Measurements from ENCODE around the gene CTU2.

Gene CTU2

DNA sequence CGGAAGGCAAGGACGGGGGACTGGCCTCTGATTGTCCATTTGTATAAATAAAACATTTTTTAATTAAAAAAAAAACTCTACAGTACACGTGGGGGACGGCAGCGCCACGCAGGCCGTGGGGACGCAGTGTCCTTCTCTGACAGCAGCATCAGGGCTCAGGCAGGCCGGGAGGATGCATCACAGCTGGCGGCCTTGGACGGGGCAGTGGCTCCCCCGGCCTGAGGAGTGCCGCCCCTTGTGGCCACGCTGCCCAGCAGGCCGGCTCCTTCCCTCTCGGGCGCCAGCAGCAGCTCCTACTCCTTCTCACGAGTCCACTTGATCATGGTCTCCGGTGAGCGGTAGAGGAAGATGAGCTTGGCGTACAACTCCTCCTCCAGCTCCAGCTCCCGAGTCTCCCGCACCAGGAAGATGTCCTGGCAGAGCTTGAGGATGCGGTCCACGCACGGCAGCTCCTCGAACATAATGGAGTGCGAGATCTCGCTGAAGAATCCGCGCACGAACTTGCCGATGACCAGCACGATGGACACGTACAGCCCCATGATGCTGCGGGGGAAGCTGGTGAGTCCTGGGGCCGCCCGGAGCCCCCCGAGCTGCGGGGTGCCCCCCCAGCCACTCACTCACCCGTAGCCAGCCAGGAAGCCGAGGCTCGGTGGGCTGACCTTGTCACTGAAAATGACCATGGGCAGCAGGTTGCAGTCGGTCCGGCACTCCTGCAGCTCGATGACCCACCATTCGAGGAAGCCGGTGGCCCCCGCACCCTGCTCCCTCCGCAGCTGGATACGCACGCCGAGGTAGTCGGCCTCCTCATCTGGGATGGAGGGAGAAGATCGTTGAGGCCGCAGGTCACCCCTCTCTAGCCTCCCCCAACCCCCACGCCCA is 9.2 kb downstream of the CTU2 start:
- no peak for DNase-seq

DNA sequence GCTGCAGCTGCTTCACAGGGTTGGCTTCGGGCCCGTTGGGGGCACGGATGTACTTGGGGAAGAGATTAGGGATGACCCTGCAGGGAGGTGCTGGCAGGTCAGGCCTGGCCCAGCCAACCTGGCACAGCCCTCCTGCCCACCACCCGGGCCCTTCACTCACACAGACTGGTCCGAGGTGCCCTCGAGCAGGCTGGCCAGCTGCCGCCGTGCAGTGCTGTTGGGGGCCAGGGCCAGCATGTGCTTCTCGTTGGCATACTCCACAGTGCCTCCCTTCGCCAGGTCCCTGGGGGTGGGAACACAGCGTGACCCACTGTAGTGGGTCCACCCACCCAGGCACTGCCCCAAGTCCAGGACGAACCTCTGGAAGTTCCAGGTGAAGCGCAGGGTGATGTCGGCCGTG is 9.9 kb downstream of the CTU2 start:
- no peak for DNase-seq

DNA sequence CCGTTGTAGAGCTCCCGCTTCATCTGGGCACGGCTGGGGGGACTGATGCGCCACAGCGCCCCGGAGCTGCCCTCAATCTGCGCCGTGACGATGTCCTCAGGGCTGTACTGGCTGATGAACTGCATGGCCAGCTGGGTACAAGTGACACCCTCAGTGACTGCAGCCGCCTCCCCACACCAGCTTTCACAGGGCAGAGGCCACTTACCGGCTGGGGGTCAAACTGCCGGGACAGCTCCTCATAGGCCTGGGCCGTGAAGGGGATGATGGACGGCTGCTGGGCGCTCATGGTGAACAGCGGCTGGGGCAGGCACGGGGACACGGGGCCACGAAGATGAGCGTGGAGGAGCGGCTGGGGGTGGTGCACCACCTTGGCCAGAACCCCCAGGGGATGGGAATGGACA is 10.3 kb downstream of the CTU2 start:
- DNase-seq: no peak

DNA sequence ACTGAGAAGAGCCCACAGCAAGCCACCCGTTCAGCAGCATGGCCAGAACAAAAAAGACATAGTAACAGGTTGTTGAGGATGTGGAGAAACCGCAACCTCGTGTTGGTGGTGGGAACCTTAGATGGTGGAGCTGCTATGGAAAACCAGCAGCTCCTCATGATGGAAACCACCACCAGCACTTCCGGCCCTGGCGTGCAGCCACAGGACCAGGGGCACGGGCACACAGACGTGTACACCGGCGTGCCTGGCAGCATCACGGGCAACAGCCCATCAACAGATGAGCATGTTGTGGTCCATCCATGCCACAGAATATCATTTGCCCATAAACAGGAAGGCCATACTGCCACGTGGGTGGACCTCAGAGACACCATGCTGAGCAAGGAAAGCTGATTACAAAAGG is 11.9 kb downstream of the CTU2 start:
- no peak for DNase-seq

DNA sequence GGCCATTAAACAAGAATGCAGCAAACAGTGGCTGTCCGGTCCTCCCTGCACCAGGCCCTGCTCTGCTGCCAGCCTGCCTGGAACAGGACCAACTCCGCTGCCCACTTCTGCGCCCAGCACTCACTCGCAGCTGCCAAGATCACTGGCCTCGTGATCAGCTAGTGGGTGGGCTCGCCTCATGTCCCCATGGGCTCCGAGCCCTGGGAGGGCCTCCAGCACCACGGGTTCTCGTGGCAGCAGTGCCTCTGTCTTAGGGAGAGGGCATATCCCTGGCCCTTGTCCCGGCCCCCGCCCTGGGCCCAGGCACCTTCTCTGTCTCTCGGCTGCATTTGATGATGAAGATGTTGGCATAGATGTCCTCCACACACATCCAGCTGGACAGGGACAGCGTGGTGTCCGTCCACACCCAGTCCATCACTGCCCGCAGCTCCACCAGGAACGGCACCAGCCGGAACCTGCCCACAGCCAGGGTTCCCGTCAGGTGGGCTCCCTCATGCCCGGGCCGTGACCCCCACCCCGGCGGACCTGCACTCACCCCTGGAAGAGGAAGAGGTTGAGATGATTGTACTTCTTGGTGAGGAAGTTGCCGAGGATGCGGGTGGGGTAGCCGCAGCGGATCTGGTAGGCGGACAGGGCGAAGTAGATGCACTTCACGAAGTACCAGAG is 13.1 kb downstream of the CTU2 start:
- no peak for DNase-seq

DNA sequence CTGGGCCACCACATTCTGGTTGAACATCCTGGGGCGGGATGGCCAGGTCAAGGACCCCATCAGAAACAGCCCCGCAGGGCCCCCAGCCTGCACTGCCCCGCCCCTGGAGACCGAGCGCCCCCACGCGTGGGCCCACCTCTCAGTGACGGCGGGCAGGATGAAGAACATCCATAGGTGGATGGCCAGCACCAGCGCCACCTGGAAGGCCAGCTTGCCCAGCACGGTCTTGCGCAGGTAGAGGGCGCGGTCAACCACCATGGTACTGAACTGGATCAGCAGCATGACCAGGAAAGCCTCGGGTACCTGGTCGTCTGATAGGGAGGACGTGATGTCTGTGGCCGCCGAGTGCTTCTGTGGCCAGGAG is 13.6 kb downstream of the CTU2 start:
- DNase-seq: no peak

DNA sequence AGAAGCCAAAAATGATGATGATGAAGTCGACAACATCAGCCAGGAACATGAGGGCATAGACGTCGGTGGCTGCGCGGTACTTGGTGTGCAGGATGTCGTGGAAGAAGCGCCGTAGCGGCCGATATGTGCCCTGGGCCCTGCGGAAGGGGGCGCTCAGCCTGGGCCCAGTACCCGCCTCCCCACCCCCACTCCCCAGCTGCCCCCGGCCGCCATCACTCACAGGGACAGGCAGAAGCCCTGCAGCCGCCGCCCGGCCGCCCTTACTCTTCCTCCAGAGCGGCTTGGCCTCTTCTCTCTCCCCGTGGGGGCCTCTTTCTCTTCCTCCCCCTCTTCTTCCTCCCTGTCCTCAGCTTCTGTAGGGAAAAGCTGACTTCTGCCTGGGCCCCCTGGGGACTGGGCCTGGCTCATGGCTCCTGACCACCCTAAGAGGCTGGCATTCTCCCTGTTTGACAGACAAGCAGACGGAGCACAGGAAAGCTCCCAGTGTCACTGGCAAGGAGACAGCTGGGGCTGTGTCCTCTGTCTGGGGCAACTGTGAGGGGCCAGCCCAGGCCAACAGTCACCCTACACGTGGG is 14.2 kb downstream of the CTU2 start:
- no peak for DNase-seq

DNA sequence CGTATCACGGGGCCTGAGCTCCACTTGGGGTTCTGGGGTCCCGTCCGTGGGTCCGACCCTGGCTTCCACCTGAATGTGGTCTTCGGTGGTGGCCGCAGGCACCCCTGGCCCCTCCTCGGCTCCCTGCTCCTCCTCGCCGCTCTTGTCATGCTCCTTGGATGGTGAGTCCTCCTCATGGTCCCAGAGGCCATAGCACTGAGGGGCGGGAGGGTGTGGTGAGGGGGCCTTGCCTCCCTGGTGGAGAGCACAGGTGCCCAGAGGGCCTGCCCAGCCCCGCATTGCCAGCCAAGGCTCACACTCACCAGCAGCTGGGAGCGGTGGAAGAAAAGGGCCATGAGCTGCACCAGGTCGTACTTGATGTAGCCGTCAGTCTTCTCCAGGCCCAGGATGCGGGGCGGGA is 14.9 kb downstream of the CTU2 start:
- DNase-seq: no peak

DNA sequence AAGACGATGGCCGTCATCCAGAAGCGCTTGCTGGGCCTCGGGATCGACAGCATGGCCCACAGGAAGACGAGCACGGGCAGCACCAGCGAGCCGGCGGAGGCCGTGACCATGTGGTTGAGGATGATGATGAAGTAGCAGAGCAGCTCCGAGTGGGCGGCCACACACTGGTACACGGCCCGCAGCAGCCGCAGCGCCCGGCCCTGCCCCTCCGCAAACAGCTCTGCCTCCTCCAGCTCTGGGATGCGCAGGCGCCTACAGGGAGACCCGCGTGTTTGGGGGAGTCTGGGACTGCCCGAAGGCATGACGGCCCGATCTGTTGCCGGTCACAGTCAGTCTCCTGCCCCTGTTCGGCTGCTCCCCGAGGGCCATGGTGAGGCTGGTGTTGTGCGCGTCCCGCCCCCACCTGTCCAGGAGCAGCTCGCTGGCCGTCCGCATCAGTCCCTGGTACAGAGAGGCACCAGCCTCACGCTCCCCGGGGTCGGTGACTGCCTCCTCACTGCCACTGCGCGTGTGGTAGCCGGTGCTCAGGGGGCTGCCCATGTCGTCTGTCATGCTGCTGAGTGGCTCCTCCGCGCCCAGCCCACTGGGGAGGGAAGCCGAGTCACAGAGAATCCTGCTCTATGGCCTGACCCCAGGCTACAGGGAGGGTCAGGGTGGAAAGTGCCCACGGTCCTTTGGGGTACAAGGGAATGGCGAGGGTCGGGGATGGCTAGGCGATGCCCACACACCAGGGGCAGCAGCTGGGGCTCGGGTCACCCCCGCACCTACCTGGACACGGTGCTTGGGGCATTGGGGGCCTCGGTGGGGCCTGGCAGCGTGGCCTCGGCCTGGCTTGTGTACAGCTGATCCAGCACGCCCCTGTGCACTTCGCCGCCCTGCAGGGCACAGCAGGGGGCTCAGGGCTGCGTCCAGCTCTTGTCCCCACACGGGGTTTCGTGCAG is 15.8 kb downstream of the CTU2 start:
- DNase-seq: no peak

DNA sequence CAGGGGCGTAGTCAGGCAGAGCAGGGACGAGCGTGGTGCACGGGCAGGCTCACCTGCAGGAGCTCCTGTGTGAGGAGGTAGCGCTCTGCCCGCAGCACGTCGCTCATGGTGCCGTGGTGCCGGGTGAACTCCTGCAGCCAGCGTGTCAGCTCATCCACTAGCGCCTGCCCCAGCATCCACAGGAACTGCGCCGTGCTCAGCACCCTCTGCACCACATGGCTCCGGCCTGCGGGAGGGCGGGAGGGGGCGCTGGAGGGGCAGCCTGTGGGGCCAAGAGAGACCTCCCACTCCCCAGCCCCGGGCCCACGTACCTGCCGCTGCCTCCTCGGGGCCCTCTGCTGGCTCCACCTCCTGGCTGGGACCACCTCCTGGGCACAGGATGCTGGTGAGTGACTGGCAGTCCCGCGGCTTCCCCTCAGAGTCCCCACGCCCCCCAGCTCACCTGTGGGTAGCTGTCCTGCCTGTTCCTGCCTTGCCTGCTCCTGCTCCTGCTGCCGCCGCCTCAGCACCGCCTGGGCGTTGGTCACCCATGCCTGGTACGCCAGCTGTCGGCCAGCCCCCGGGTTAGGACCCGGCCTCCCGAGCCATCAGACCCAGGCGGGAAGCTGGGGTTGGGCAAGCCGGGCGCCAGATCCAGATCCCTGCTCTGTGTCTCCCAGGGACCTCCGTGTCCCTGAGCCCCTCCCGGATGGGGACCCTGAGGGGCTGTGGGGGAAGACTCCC is 16.6 kb downstream of the CTU2 start:
- no peak for DNase-seq

DNA sequence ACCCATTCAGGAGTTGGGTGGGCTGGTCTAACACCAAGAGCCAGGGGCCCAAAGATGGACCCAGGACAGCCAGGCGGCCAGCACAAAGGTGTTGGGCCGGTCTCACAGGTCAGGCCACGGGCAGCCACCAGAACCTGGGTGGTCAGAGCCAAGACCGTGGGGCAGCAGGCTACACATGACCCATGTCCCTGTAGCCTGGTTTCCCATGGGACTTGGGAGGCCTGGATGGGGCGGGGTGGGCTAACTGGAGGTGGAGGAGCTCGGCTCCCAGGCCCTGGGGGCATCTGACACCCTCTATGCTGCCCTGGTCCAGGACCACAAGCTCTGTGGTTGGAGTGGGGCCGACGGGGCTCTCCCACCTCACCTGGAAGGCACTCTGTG is 17.2 kb downstream of the CTU2 start:
- DNase-seq: no peak

DNA sequence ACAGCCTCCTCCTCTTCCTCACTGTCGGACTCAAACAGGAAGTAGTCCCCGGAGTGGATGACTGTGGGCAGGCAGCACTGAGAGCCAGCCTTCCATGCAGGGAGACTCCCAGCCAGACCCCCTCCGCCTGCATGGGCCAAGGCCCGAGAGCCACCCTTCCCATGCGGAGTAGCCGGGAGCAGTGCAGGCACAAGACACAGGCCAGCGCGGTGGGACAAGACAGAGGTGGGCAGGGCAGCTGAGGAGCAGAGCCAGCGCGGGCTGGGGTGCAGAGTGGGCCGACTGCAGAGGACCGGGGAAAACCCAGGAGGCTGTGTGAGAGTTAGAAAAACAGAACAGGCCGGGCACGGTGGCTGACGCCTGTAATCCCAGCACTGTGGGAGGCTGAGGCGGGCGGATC is 17.6 kb downstream of the CTU2 start:
- DNase-seq: no peak

DNA sequence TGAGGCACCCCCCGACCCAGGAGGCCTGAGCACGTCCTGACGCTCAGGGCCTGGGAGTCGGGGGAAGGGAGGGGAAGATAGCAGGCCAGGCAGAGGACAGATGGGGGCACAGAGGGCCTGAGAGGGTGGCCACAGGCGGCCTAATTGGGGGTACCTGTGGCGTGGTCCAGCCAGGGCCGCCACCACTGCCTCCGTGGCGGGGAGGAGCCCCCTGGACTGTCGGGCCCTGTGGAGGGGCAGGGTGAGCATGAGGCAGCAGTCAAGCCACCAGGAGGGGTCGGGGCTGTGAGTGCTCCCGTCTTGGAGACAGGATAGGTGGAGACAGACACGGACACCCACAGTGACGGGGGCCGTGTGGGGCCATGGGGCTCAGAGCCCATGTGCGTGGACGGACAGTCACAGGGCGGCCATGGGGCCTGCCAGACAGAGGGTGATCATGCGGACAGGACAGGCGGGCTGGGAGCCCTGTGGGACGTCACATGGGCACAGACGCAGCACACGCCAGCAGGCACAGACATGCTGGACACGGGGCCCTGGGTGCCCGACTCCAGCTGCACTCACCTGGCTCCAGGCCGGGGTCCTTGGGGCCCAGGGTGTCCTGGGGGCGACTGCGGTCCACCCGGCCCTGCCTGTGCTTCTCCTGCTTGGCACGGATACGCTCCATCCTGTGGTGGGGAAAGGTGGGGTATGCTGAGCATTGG is 18.7 kb downstream of the CTU2 start:
- DNase-seq: no peak

DNA sequence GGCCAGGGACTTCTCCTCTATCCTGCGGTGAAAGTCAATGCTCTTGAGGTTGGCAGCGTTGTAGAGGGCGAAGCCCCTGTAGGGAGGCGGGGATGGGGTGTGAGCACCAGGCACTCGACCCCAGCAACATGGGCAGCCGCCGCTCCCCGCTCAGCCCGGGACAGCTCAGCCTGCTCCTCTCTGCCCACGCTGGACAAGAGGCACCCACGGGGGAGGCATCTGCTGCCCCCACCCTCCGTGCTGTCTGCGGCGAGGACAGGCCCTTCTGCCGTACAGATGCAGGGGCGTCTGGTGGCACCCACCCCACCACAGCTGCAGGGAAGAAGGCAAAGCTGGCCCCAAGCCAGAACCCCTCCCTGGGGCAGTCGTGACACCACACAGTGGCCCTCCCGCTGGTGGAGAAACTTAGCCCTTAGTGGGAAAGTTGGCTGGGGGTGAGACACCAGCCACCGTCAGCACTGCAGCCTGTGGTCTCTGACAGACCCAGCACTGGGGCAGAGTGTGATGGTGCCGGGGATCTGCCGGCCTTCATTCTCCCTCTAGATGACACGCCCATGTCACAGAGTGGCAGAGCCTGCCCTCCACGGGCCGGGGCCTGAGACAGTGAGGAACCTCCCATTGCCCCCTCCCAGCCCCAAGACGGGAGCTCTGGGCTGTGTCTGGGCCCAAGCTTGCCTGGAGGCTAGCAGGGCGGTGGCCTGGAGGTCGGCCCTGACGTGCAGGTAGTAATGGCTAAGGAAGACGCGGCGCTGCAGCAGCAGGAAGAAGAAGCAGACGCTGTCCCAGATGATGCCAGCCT is 19.5 kb downstream of the CTU2 start:
- DNase-seq: no peak

DNA sequence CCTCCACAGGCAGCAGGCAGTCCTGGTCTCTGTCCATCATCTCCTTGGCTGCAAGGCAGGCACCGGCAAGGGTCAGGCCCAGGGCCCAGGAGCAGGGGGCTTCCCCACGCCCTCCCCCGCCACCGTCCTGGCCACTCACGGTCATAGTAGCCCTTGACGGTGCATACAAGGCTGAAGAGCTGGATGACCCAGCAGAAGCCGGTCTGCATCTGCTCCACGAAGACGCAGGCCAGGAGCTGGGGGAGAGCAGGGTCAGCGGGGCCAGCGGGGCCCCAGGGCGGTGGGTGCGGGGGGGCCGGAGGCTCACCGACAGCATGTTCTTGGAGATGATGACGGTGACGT is 20.1 kb downstream of the CTU2 start:
- no peak for DNase-seq

DNA sequence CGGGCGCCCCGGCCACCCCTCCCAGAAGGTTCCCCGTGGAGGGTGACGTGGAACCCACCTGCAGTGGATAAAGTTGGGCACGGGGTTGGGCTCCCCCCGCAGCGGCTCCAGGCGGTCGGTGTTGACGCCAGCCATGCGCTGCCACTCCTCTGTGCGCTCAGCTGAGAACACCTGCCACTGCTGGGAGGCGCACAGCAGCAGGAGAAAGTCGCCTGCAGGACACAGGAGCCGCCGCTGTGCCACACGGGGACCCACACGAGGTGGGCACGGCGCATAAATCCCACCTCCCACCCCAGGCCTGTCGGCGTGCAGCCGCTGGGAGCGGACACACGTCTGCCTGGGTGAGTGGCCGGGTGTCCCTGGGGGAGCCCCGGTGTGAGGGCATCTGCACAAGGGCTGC is 20.7 kb downstream of the CTU2 start:
- no peak for DNase-seq

DNA sequence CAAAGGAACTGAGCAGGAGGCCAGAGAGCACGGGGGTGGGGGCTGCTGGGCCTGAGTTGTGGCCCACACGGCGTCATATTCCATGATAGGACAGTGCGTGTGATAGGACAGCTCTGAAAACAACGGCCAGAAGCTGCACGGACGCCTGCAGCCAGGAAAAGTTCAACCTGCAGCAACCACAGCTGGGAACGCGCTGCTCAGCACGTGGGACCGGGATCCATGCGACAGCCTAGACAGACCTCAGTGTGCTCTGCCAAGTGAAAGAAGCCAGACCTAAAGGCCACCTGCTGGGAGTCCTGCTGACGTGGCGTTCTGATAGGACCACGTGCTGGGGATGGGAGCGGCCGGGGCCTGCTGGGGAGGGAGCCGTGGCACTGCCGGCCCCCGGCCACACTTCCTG is 21.6 kb downstream of the CTU2 start:
- no peak for DNase-seq

DNA sequence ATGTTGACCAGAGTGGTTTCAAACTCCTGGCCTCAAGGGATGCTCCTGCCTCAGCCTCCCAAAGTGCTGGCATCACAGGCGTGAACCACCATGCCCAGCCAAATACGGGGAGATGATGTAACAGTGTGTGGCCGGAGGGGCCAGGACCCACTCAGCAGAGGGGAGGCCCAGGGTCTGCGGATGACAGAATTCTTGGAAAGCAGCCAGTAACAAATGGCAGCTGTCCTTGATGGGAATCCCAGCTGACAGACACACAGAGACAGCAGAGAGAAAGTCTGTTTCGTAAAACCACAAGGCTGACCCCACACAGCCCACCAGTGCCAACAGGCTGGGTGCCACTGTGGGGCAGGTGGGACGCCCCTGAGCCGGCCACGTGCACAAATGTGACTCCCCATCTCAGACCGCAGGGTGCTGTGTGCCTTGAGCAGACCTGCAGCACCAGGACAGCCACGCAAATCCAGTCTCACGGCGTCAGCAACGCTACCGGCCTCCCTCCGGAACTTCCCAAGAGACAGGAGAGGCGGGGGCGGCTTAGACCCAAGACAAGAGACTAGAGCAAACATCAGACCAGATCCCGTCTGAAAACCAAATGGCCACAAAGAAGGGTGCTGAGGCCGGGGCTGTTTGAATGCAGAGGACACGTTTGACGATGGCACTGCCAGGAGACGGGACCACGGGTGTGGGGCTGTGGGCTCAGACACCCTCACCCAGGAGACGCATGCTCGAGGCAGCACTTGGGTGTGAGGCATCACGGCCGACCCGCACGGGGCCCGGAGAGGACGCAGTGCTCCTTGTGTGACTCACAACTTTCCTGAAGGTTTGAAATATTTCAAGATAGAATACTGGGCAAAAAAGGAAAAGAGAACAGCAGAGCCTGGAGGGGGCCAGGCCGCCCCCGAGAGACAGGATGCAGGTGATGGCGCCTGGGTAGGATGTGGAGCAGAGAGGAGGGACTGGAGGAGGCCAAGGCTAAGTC is 24.6 kb downstream of the CTU2 start:
- no peak for DNase-seq

DNA sequence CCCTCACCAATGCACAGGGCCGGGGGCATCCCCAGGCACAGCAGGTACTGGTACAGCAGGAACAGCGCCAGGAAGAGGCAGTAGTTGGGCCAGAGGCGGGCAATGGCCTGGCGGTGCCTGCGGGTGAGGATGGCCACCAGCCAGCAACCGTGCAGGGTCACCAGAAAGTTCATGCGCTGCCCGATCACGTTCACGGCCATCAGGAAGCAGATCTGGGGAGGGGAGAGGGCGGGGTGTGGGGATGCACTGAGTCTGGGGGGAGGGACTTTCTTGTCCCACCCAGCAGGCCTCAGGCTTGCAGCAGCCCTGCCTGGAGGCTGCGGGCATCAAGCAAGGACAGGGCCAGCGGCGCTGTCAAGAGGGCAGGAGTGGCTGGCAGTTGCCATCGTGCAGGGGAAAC is 25.4 kb downstream of the CTU2 start:
- no peak for DNase-seq

Measured in activated CD4-positive, alpha-beta T cell treated with anti-CD3 and anti-CD28 coated beads, Interleukin-2, amount 50 U/mL, for 16 hours (primary cell).